ENCODE data around the gene OR8B8. TPM values are rescaled to one million over a fixed set of nuclear protein-coding genes. Genes with fewer than 3 reads are reported as not detected.

The OR8B8 gene
- polyA plus RNA-seq (2012; rRNA removed), result not detected in 2 replicates
- polyA plus RNA-seq (2012; cell fraction: cytosol; rRNA removed), result not detected in 2 replicates
- not detected in 2 replicates for polyA plus RNA-seq (2012; cell fraction: nucleus; rRNA removed)

- CTCF ChIA-PET, result no interaction called here
These were observed at the start of gene OR8B8 for GRCh38 chr11:124445646-124446150. TSS of gene OR8B8 (minus strand) at chr11:124445696. CDS start at chr11:124441085, 4,611 bp downstream.

More at GRCh38 chr11:124445646-124446150, at the start of gene OR8B8:
- Histone ChIP-seq H3K9ac (no peak within 1 kb of the TSS), H3K4me3 (ENCODE audit: low read depth in 2 of 2, low read length in 1 of 2) (no peak within 1 kb of the TSS), H3K36me3 (replicated peaks in 1 of 2; ENCODE audit: control insufficient read depth in 1 of 2, insufficient read depth in 2 of 2, low read length in 1 of 2) (no peaks in the 10 kb centered on the region), H3K79me2 (ENCODE audit: insufficient read depth) (no peaks in the 10 kb centered on the region), H3F3A (replicated peaks; ENCODE audit: insufficient read depth) (no peaks in the 10 kb centered on the region), H3K9me3 (no peaks in the 10 kb centered on the region), H3K27me3 (ENCODE audit: insufficient read depth) (peaks cover 7% of the 10 kb centered on the region; the same call in 1 of the 2 replicates), H3K4me1 (ENCODE audit: control insufficient read depth in 1 of 2, insufficient read depth in 2 of 2, low read depth in 1 of 2, low read length in 1 of 2) (no peaks in the 10 kb centered on the region), H2AFZ (ENCODE audit: low read depth) (no peak within 1 kb of the TSS), H3K4me2 (no peak within 1 kb of the TSS), H3K27ac (ENCODE audit: low read depth in 2 of 2, low read length in 1 of 2) (no peak within 1 kb of the TSS), H3K9me2 (no peaks in the 10 kb centered on the region), H4K20me1 (ENCODE audit: insufficient read depth) (no peaks in the 10 kb centered on the region)
- no peak for TF ChIP-seq MXI1 (IDR thresholded peaks at IDR 0.05; ENCODE audit: low read depth, low read length)
- no peak for TF ChIP-seq SMC3 (IDR thresholded peaks at IDR 0.05; ENCODE audit: low read depth, low read length)
- TF ChIP-seq MEF2A (IDR thresholded peaks at IDR 0.05; ENCODE audit: borderline replicate concordance, low read depth), result no peak
- TF ChIP-seq JUND (IDR thresholded peaks at IDR 0.05), result no peak
- TF ChIP-seq TCF12 (IDR thresholded peaks at IDR 0.05), result no peak
- TF ChIP-seq CHD2 (IDR thresholded peaks at IDR 0.05; ENCODE audit: low read length, partially characterized antibody), result no peak
- TF ChIP-seq REST (IDR thresholded peaks at IDR 0.05; ENCODE audit: low read depth, low read length), result no peak
- no peak for TF ChIP-seq SIN3A (IDR thresholded peaks at IDR 0.05; ENCODE audit: borderline replicate concordance, low read depth, low read length)
- TF ChIP-seq ELF1 (IDR thresholded peaks at IDR 0.05), result no peak
- TF ChIP-seq, protein P1, sequence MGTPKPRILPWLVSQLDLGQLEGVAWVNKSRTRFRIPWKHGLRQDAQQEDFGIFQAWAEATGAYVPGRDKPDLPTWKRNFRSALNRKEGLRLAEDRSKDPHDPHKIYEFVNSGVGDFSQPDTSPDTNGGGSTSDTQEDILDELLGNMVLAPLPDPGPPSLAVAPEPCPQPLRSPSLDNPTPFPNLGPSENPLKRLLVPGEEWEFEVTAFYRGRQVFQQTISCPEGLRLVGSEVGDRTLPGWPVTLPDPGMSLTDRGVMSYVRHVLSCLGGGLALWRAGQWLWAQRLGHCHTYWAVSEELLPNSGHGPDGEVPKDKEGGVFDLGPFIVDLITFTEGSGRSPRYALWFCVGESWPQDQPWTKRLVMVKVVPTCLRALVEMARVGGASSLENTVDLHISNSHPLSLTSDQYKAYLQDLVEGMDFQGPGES (IDR thresholded peaks at IDR 0.05; ENCODE audit: low read depth, low read length), result no peak
- TF ChIP-seq NFIC (IDR thresholded peaks at IDR 0.05; ENCODE audit: borderline replicate concordance), result no peak
- TF ChIP-seq RAD21 (IDR thresholded peaks at IDR 0.05; ENCODE audit: low read length), result no peak
- no peak for TF ChIP-seq GABPA (IDR thresholded peaks at IDR 0.05; ENCODE audit: low read depth)
- no peak for TF ChIP-seq FOXJ3 (CRISPR knock-in tag; IDR thresholded peaks at IDR 0.05)
- TF ChIP-seq ZBTB33 (IDR thresholded peaks at IDR 0.05; ENCODE audit: borderline replicate concordance, low read depth), result no peak
- TF ChIP-seq RCOR1 (IDR thresholded peaks at IDR 0.05; ENCODE audit: low read length), result no peak
- no peak for TF ChIP-seq EZH2phosphoT487 (IDR thresholded peaks at IDR 0.05; ENCODE audit: borderline replicate concordance, low read depth)
- TF ChIP-seq MAX (IDR thresholded peaks at IDR 0.05; ENCODE audit: low read depth), result no peak
- POLR2A ChIA-PET, result no interaction called here
- no peak for DNase-seq
- 35% methylated on average over 1 of the region's 1 CpG for WGBS (ENCODE audit: low lambda C conversion rate)

Measured in SK-N-SH (cell line).